GM18520 (cell line): Measurements from ENCODE around the gene RNF40.

ENCODE experiments used
- ATAC-seq: cut with Tn5 transposase; IDR thresholded peaks from one replicate; pipeline ENCODE4 v1.9.1; 2021; ENCODE audit not compliant: unreplicated experiment

RNF40 gene

GRCh38 chr16:30740364-30741251, 21.5 kb upstream of the RNF40 start:
- ATAC-seq = no peak

- no peak for ATAC-seq
These were observed 20.6 kb upstream of the RNF40 start for GRCh38 chr16:30741461-30741914.

DNA sequence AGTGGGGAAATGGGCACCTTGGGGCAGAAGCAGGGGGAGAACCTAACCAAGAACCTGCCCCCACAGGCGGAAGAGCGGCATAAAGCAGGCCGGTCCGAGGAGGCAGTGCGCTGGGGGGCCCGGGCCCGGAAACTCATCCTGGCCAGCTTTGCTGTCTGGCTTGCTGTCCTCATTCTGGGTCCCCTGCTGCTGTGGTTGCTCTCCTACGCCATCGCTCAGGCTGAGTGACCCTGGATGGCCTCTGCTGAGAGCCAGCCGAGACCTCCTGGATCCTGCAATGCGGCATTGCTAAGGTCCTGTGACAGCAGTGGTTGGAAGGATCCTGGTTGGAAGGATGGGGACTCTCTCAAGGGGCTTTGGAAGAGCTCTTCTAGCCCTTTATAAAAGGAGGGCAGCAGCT, 18.4 kb upstream of the RNF40 start:
- ATAC-seq = no peak

GRCh38 chr16:30744183-30744582, 17.9 kb upstream of the RNF40 start:
- ATAC-seq = no peak

- no peak for ATAC-seq
These were observed 17.0 kb upstream of the RNF40 start for GRCh38 chr16:30745082-30745481.

DNA sequence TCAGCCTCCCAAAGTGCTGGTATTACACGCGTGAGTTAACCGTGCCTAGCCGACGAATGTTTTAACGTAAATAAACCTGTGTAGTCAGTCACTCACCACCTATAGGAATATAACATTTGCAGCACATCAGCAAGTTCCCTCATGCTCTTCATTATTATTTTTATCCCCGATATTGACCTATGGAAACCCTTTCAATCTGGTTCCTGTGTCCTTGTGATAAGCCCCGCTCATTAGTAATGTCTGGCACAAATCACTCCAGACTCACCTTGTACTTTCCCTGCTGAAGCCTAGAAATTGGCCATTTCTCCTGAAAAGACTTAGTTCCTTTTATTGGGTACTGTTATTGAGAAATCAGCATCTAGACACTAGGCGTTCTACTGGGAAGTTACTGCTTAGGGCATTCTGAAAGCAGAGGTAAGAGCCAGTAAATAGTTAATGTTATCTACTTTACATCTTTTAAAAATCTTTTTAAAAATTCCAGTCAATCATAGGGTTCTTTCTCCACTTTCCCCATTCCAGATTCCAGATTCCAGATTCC, 15.4 kb upstream of the RNF40 start:
- no peak for ATAC-seq

- no peak for ATAC-seq
These were observed 14.8 kb upstream of the RNF40 start for GRCh38 chr16:30747331-30747730.

GRCh38 chr16:30747799-30748633, 14.1 kb upstream of the RNF40 start, which contains the start of gene PHKG2:
TSS of gene PHKG2 (plus strand) at chr16:30748425. CDS start at chr16:30748821, 396 bp downstream.
- ATAC-seq = peak; percentile 98

DNA sequence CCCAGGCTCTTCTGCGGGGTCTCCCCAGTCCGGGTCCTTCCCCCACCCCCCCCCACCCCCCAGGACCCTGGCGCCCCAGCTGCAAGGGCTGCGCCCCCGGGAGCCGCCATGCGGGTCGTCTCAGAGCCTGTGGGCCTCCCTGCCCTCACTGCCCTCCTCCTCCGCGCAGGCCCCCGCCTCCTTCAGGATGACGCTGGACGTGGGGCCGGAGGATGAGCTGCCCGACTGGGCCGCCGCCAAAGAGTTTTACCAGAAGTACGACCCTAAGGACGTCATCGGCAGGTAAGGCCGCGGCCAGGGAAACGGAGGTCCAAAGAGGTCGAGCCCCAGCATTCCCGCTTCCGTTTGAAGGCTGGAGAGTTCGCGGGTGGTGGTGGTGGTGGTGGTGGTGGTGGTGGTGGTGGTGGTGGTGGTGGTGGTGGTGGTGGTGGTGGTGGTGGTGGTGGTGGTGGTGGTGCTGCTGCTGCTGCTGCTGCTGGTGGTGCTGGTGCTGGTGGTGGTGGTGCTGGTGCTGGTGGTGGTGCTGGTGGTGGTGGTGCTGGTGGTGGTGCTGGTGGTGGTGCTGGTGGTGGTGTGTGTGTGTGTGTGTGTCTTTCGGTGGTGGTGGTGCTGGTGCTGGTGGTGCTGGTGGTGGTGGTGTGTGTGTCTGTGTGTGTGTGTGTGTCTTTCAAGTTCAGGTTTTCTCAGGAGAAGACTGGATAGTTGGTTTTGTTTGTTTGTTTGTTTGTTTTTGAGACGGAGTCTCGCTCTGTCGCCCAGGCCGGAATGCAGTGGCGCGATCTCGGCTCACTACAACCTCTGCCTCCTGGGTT, 13.3 kb upstream of the RNF40 start:
- ATAC-seq = no peak

GRCh38 chr16:30750201-30750600, 11.9 kb upstream of the RNF40 start:
- no peak for ATAC-seq

DNA sequence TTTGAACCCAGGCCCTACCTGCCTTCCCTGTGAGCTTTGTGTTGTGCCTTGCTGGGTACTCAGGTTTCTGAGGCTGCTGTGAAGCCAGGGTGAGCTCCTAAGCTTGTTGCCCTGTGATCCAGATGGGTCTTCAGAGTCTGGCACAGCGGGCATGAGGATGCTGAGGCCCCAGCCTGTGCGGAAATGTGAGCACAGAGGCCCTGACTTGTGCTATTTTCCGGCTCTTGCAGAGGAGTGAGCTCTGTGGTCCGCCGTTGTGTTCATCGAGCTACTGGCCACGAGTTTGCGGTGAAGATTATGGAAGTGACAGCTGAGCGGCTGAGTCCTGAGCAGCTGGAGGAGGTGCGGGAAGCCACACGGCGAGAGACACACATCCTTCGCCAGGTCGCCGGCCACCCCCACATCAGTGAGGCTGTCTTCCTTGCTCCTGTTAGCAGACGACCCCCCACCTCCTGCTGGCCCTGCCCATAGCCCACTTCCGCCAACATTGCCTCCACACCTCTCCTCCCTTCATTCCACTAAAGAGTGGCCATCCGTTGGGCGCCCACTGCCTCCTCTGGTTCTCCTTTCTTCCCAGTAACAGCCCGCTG, 11.2 kb upstream of the RNF40 start:
- ATAC-seq = no peak

DNA sequence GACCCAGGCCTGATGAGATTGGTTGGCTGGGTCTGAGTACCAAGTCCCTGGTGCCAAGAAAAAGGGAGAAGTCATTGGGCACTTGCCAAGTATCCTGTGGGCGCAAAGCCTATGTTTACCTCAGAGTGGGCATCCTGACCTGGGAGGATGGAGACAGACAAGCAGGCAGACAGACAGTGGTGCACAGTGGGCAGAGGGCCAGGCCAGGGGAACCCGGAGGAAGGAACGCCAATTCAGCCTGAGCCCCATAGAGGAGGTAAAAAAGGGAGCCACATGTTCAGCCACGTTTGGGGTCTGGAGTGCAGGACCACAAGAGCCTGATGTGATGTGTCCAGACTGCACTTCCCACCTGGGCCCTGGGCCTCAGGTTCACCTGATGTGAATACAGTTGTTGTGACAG, 8.5 kb upstream of the RNF40 start:
- ATAC-seq = no peak

DNA sequence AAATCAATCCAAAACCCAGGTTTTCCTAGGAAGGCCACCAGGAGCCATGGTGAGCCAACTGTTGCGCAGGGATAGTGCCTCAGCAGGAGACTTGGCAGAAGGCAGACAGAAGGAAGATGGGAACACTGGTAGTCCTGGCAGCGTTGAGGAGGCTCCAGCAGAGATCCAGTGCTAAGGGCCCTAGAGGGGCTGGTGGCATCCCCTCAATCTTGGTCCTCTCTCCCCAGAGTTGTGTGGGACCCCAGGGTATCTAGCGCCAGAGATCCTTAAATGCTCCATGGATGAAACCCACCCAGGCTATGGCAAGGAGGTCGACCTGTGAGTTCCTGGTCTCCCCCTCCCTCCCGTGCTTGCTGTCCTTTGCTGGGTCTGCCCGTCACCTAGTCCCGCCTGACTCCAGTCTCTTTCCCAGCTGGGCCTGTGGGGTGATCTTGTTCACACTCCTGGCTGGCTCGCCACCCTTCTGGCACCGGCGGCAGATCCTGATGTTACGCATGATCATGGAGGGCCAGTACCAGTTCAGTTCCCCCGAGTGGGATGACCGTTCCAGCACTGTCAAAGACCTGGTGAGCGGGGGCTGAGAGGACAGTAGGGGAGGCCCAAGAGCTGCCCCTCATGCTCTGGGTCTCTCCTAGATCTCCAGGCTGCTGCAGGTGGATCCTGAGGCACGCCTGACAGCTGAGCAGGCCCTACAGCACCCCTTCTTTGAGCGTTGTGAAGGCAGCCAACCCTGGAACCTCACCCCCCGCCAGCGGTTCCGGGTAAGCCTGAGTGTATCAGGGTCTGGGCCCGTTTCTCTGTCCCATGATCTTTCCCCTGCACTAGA, 6.0 kb upstream of the RNF40 start:
- ATAC-seq = no peak

- no peak for ATAC-seq
These were observed 5.4 kb upstream of the RNF40 start for GRCh38 chr16:30756781-30757100.

GRCh38 chr16:30757316-30757715, 4.8 kb upstream of the RNF40 start:
- ATAC-seq = no peak

DNA sequence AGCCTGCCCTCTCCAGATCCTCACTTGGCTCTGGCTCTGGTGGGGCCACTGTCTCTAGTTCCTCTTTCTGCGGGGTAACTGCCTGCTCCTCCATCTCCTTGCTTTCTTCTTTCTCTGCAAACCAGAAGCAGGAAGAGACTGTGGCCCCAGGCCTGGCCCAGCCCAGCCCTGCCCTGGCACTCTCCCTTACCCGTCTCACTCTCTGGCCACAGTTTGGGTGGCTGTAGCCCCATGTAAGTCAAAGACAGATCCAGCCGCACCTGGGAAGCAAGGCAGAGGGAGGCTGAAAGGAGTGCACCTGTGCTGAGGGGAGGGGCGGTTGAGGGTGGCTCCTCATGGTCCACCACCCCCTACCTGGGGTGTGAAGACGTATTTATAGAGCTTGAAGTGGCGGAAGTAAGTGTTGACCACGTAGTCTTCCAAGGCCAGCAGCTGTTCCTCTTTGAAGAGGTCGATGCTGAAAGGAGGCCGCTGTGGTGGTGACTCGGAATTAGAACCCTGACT, 3.1 kb upstream of the RNF40 start:
- no peak for ATAC-seq

DNA sequence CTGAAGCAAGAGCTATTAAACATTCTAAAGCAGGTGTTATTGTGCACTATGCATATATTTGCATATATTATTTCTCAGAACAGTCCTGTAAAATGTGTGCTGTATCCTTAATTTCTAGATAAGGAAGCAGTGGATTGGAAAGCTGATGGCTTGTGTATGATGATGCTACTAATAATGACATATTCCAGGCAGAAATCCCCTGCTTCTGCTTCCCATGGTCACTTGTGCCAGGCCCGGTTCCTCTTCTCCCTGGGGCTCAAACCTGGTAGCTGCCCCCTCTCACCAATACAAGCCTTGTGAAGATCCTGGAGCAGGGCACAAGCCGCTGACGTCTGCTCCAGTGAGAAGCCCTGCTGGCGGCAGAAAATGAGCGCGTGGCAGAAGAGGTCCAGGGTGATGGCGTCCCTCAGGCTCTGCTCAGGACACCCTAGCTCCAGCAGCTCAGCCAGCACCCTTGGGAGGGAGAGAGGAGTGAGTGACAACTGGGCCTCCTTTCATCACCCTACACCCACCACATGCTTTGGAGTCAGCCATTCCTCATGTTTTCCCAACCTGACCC, 2.0 kb upstream of the RNF40 start:
- no peak for ATAC-seq

DNA sequence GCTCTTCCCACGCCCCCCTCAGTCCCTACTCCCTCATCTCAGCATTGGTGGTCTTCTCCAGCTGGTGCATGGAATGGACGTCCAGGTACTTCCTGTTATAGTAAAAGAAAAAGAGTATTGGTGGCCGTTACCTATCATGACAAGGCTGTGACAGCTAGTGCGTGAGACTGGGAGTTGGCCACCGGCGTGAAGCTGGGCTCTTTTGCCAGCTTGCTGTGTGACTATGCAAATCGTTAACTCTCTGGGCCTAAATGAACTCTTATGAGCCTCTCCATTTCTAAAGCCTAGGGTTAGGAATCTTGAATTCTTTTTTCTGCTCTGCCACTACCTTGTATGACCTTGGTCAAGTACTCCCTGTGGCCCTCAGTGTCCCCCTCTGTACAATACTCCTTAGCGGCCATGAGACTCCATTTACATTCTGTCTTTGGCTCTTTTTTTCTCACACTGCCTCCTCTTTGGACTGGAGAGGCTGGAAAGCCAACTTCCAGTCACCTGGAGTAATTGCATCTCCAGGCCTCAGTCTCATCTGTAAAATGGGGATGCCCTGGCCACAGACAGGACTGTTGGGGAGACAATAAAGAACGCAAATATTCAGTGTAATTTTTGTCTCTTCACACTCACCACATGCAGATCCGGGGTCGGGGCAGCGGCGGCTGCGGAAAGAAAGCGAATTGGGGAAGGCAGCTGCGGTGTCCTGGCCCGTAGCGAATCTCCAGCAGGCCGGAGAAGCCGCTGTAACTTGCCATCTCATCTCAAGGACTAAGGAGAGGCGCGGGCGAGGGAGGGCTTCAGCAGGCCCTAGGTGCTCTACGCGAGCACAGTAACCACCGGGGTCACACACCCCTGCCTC, 1.3 kb upstream of the RNF40 start:
- no peak for ATAC-seq
